Measurements from ENCODE around the gene MYEOV. TPM values are rescaled to one million over a fixed set of nuclear protein-coding genes. Genes with fewer than 3 reads are reported as not detected.

Gene MYEOV
- total RNA-seq, 1 experiment from 2014 or later = 0.22 TPM

DNA sequence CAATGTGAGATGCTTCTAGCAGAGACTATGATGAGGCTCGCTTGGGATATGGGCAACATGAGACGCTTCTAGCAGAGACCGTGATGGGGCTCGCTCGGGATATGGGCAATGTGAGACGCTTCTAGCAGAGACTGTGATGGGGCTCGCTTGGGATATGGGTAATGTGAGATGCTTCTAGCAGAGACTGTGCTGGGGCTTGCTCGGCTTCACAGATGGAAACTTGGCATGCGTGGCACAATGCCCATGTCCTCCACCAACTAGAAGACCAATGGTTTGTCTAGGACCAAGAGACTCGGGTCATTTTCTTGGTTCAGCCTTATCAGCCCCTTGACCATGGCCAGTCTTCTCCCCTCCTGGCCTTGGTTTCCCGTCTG, 7.1 kb downstream of the MYEOV start:
- H3K4me3 Mint-ChIP-seq = no peak overlapping the region
- H3K4me1 ChIP-seq (ENCODE audit: insufficient read depth, low read length) = no peaks in the 10 kb centered on the region
- WGBS (ENCODE audit: extremely low coverage, insufficient read length, low lambda C conversion rate) = no CpG with 5 or more reads among the region's 11 CpGs

More for the DNA sequence above, 7.1 kb downstream of the MYEOV start:
- Histone ChIP-seq H2BK15ac (ENCODE audit: low read depth, low read length) (no peak overlapping the region), H3K56ac (ENCODE audit: insufficient read length, low read depth, low read length) (no peak overlapping the region), H3K79me2 (ENCODE audit: insufficient read depth, low read length) (no peaks in the 10 kb centered on the region), H3K4me2 (ENCODE audit: insufficient read depth, insufficient read length, low read length) (no peak overlapping the region), H2BK20ac (ENCODE audit: low read depth, low read length, poor library complexity, severe bottlenecking) (no peak overlapping the region), H3K23ac (ENCODE audit: insufficient read length, low read depth, low read length) (no peak overlapping the region), H3K27ac (ENCODE audit: insufficient read length, low read depth, low read length) (no peak overlapping the region), H3K9ac (ENCODE audit: extremely low read depth, insufficient read length, low read length) (no peak overlapping the region), H3T11ph (ENCODE audit: low read length) (no peak overlapping the region), H3K14ac (ENCODE audit: insufficient read depth, low read length) (no peak overlapping the region), H3K18ac (ENCODE audit: insufficient read length, low read depth, low read length) (no peak overlapping the region), H2AFZ (ENCODE audit: low read length) (no peak overlapping the region), H2BK120ac (ENCODE audit: low read depth, low read length, poor library complexity, severe bottlenecking) (no peak overlapping the region), H4K5ac (ENCODE audit: insufficient read length, low read depth, low read length) (no peak overlapping the region), H3K23me2 (ENCODE audit: insufficient read length, low read depth, low read length, poor library complexity, severe bottlenecking) (no peaks in the 10 kb centered on the region), H3K9me3 (ENCODE audit: control insufficient read depth, low read depth, low read length) (no peaks in the 10 kb centered on the region), H4K8ac (replicated peaks; ENCODE audit: insufficient read length, low read depth, low read length) (no peak overlapping the region), H3K4ac (ENCODE audit: low read depth, low read length) (no peak overlapping the region), H3K27me3 (ENCODE audit: insufficient read depth, low read length) (no peaks in the 10 kb centered on the region), H4K20me1 (ENCODE audit: control insufficient read depth, insufficient read depth, insufficient read length) (peaks cover 2% of the 10 kb centered on the region), H2BK12ac (ENCODE audit: insufficient read length, low read depth, low read length) (no peak overlapping the region), H2BK5ac (ENCODE audit: insufficient read length, low read length) (no peak overlapping the region), H2AK5ac (ENCODE audit: insufficient read length, low read length) (no peak overlapping the region), H3K79me1 (ENCODE audit: insufficient read depth, low read depth, low read length, poor library complexity, severe bottlenecking) (no peaks in the 10 kb centered on the region), H4K91ac (ENCODE audit: insufficient read length, low read depth, low read length) (no peak overlapping the region)
- H3K36me3 Mint-ChIP-seq (ENCODE audit: insufficient read depth in 1 of 3, low read depth in 3 of 3) = no peaks in the 10 kb centered on the region
- H3K9me3 Mint-ChIP-seq = no peaks in the 10 kb centered on the region
- peaks cover 9% of the 10 kb centered on the region for H3K27me3 Mint-ChIP-seq (ENCODE audit: low read depth)
- TF ChIP-seq, protein P1, sequence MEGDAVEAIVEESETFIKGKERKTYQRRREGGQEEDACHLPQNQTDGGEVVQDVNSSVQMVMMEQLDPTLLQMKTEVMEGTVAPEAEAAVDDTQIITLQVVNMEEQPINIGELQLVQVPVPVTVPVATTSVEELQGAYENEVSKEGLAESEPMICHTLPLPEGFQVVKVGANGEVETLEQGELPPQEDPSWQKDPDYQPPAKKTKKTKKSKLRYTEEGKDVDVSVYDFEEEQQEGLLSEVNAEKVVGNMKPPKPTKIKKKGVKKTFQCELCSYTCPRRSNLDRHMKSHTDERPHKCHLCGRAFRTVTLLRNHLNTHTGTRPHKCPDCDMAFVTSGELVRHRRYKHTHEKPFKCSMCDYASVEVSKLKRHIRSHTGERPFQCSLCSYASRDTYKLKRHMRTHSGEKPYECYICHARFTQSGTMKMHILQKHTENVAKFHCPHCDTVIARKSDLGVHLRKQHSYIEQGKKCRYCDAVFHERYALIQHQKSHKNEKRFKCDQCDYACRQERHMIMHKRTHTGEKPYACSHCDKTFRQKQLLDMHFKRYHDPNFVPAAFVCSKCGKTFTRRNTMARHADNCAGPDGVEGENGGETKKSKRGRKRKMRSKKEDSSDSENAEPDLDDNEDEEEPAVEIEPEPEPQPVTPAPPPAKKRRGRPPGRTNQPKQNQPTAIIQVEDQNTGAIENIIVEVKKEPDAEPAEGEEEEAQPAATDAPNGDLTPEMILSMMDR (conservative IDR thresholded peaks at IDR 0.05) = no peak
- H3K4me1 Mint-ChIP-seq = peaks cover 5 to 6% of the 10 kb centered on the region in 2 experiments; a peak in 2 of 4 replicates
- H3K27ac Mint-ChIP-seq = no peak overlapping the region
- DNase-seq = no peak

Measured in H9 (cell line).